BJ (cell line): ENCODE results near the gene RAB27A. TPM values are rescaled to one million over a fixed set of nuclear protein-coding genes. Genes with fewer than 3 reads are reported as not detected.

Experiments
- CTCF ChIA-PET: fragments of 350-600 bp; formaldehyde crosslinking; extraction: SDS; loops from one replicate; lab custom pipeline; 2021; ENCODE audit warnings: antibody characterized with exemption, inconsistent platforms; lab: Yijun Ruan, JAX
- POLR2A ChIA-PET: fragments of 300-600 bp; sonication (Branson Sonifier 250); formaldehyde crosslinking; extraction: SDS; loops from one replicate; lab custom pipeline; 2021; ENCODE audit warnings: antibody characterized with exemption; lab: Charles Lee
- DNase-seq: peaks from one replicate; pipeline ENCODE4 v3.0.0-alpha.2; 2011; ENCODE audit warnings: low read depth
- H3K27me3 ChIP-seq: 2 replicates; pipeline ENCODE4 v1.6.0; 2011; ENCODE audit warnings: low read length; ENCODE audit not compliant: control insufficient read depth, insufficient read depth
- H3K36me3 ChIP-seq: 2 replicates; pipeline ENCODE4 v1.5.1; 2011; ENCODE audit warnings: low read length; ENCODE audit not compliant: control insufficient read depth, insufficient read depth
- H3K4me3 ChIP-seq: 2 replicates; pipeline ENCODE4 v1.5.1; 2011; ENCODE audit warnings: low read depth, mild to moderate bottlenecking, control low read depth, low read length
- polyA plus RNA-seq: library from polyadenylated mRNA; depleted of rRNA; stranded (reverse); fragments of >200 nt; gene quantifications from 2 replicates; pipeline ENCODE4 v1.2.3, GENCODE V29; 2011
- TF ChIP-seq, protein P1 (sequence below): IDR thresholded peaks from 2 replicates; pipeline ENCODE4 v1.5.1; 2011; ENCODE audit warnings: low read depth, mild to moderate bottlenecking, control low read depth, inconsistent platforms, low read length, moderate library complexity; ENCODE audit not compliant: insufficient read depth

RAB27A gene
- polyA plus RNA-seq, 1 experiment: 12.1 TPM

DNA sequence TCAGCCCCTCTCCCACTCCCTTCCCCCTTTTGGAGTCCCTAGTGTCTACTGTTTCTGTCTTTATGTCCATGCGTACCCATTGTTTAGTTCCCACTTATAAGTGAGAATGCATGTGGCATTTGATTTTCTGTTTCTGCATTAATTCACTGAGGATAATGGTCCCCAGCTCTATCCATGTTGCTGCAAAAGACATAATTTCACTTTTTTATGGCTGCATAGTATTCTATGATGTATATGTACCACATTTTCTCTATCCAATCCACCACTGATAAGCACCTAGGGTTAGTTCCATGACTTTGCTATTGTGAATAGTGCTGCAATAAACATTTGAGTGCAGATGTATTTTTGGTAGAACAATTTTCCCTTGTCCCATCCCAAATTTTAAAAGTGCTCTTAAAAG is 58.7 kb downstream of the RAB27A start:
- H3K27me3 ChIP-seq: no peaks in the 10 kb centered on the region
- H3K4me3 ChIP-seq: no peak overlapping the region
- TF ChIP-seq, protein P1, sequence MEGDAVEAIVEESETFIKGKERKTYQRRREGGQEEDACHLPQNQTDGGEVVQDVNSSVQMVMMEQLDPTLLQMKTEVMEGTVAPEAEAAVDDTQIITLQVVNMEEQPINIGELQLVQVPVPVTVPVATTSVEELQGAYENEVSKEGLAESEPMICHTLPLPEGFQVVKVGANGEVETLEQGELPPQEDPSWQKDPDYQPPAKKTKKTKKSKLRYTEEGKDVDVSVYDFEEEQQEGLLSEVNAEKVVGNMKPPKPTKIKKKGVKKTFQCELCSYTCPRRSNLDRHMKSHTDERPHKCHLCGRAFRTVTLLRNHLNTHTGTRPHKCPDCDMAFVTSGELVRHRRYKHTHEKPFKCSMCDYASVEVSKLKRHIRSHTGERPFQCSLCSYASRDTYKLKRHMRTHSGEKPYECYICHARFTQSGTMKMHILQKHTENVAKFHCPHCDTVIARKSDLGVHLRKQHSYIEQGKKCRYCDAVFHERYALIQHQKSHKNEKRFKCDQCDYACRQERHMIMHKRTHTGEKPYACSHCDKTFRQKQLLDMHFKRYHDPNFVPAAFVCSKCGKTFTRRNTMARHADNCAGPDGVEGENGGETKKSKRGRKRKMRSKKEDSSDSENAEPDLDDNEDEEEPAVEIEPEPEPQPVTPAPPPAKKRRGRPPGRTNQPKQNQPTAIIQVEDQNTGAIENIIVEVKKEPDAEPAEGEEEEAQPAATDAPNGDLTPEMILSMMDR: no peak
- H3K36me3 ChIP-seq: no peaks in the 10 kb centered on the region
- DNase-seq: no peak
- ChIA-PET CTCF (no interaction called here), POLR2A (no interaction called here)

DNA sequence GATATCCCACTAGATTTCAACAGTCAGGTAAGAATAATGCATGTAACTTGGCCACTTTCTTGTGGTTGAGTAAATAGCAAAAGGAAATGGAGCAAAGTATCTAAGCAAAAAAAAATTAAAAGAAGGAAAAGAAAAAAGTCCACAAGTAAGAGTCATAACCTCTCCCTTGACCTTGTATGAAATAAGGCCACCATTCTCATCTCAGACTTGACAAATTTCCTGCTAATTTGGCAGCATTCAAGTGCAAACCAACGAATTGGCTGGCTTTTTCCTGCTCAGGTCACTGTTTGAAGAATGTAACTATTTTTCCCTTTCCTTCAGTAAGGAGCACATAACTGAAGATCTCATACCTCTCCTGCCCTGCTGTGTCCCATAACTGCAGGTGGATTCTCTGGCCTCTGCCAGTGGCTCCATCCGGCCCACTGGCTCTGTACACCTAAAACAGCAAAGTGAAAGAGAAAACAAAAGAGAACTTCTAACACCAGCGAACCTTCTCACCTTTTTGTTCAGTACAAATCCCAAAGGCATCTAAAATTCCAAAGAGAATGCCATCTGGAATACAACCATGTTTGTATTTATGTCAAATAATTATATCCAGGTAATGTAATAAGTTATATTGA is 59.5 kb downstream of the RAB27A start:
- Histone ChIP-seq H3K27me3 (no peaks in the 10 kb centered on the region), H3K4me3 (no peak overlapping the region), H3K36me3 (no peaks in the 10 kb centered on the region)
- POLR2A ChIA-PET: no interaction called here
- TF ChIP-seq, protein P1: no peak
- no peak for DNase-seq
- CTCF ChIA-PET: interaction anchor here (0.9 to 1.4 kb wide), 2 partner anchors 61 to 209 kb away, joined by 3 read pairs; no protein-coding TSS in a partner anchor

DNA sequence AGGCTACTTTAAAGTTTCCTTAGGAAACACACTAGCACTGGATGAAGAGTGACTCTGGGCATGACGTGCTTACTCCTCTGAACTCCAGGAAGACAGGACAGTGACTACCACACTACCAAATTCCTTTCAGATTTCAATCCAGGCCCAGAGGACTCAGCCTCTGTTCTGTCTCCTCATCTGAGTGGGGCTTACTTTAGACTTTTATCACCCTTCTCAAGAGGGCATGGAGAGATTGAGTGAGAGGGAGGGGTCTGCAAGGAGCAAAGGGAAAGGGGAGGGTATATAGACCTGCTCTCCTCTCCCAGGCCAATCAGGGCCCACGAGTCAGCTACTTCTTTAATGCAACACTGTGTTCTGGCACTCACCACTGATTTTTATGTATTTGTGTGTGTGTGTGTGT is 63.5 kb downstream of the RAB27A start:
- ChIA-PET CTCF (no interaction called here), POLR2A (no interaction called here)
- DNase-seq: no peak

DNA sequence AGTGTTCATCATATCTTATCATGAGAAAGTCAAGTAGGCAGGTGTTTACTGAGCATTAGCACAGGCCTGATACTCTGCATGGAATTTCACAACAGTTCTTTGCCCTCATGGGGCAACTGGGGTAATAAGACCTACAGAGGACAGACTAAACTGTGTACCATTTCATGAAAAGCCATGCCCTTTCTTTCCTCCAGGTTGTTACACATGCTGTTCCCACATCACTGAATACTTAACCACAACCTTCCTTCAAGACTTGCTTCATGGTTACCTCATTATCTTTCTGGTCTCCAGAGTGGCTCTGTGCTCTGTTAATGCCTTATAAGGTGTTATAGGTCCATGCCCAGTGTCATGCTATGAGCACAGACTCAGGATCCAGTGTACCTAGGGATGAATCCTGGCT is 64.7 kb downstream of the RAB27A start:
- TF ChIP-seq, protein P1: no peak
- Histone ChIP-seq H3K4me3 (no peak overlapping the region), H3K36me3 (no peaks in the 10 kb centered on the region), H3K27me3 (no peaks in the 10 kb centered on the region)
- POLR2A ChIA-PET: no interaction called here
- CTCF ChIA-PET: no interaction called here
- DNase-seq: no peak

More for the DNA sequence above, 63.5 kb downstream of the RAB27A start:
- H3K36me3 ChIP-seq: no peaks in the 10 kb centered on the region
- no peak overlapping the region for H3K4me3 ChIP-seq
- no peaks in the 10 kb centered on the region for H3K27me3 ChIP-seq
- TF ChIP-seq, protein P1: no peak

DNA sequence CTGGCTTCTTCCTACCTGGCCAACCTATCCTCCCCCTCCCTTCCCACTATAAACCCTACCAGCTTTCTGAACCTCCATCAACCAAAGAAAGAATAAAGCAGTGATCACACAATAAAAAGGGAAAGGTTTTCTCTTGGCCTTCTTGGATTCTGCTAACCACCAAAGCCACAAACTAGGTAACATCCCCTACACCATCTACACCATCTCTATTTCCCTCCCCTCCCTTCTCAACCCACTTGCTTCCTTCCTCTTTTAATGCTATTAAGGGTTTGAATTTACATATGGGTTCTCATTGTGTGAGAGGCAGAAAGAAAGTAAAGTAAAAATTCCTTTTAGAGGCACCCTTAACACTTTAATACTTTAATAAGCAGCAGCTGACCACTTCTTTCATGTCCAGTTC is 67.0 kb downstream of the RAB27A start:
- CTCF ChIA-PET: interaction anchor here (1.0 to 1.7 kb wide), 2 partner anchors 14 to 68 kb away, joined by 3 to 4 read pairs; no protein-coding TSS in a partner anchor
- Histone ChIP-seq H3K27me3 (no peaks in the 10 kb centered on the region), H3K4me3 (no peak overlapping the region), H3K36me3 (no peaks in the 10 kb centered on the region)
- TF ChIP-seq, protein P1: no peak
- POLR2A ChIA-PET: no interaction called here
- DNase-seq: no peak
